Measurements from ENCODE around the gene NUMB. TPM values are rescaled to one million over a fixed set of nuclear protein-coding genes. Genes with fewer than 3 reads are reported as not detected.

The NUMB gene
- total and polyA plus RNA-seq, 2 of the 4 experiments (the other 2 are of a cell fraction), result 45.9 to 114 TPM

DNA sequence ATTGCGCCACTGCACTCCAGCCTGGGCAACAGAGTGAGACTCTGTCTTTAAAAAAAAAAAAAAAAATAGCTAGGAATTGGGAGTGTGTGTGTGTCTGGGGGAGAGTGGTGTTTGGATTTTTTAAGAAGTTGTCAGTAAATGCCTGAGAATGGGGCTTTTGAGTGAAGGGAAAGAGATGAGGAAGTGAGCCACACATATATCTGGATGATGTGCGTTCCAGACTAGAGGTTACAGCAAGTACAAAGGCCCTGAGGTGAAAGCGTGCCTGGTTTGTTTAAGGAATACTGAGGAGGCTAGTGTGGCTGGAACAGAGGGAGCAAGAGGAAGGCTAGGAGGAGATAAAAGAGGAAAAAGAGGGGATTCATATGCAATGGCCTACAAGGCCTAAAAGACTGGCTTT lies 151.1 kb downstream of the NUMB start:
- H2BK15ac ChIP-seq (ENCODE audit: low read depth, low read length), result no peak overlapping the region
- no peak overlapping the region for H2AK9ac ChIP-seq (replicated peaks; ENCODE audit: low read depth, low read length, poor library complexity)
- no peaks in the 10 kb centered on the region for H3K9me3 ChIP-seq (ENCODE audit: control insufficient read depth, insufficient read depth, low read length)
- no peak overlapping the region for H2BK20ac ChIP-seq (ENCODE audit: low read depth, low read length)
- ChIA-PET CTCF (no interaction called here), POLR2A (ENCODE audit: unreplicated experiment) (no interaction called here)
- H2AK5ac ChIP-seq (ENCODE audit: low read depth, low read length), result no peak overlapping the region
- H4K8ac ChIP-seq (ENCODE audit: low read depth in 2 of 2, low read length in 2 of 2), result no peak overlapping the region
- H3K23ac ChIP-seq (ENCODE audit: low read depth, low read length), result no peak overlapping the region
- no peak overlapping the region for H3K14ac ChIP-seq (replicated peaks; ENCODE audit: low read depth, low read length)
- dilution Hi-C loops (cut with HindIII; ENCODE audit: low sequenced_read_pairs, unreplicated experiment) (no loop called here), intact Hi-C loops (cut with micrococcal nuclease) (no loop called here), in situ Hi-C loops (cut with MboI; ENCODE audit: low sequenced_read_pairs) (no loop called here)
- H3K79me1 ChIP-seq (ENCODE audit: low read depth in 1 of 2, low read length in 2 of 2), result peaks cover 25 to 48% of the 10 kb centered on the region in 2 experiments
- TF ChIP-seq, protein P1, sequence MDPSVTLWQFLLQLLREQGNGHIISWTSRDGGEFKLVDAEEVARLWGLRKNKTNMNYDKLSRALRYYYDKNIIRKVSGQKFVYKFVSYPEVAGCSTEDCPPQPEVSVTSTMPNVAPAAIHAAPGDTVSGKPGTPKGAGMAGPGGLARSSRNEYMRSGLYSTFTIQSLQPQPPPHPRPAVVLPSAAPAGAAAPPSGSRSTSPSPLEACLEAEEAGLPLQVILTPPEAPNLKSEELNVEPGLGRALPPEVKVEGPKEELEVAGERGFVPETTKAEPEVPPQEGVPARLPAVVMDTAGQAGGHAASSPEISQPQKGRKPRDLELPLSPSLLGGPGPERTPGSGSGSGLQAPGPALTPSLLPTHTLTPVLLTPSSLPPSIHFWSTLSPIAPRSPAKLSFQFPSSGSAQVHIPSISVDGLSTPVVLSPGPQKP (IDR thresholded peaks at IDR 0.05; ENCODE audit: borderline replicate concordance, low read depth, low read length), result no peak
- TF ChIP-seq MAZ (IDR thresholded peaks at IDR 0.05; ENCODE audit: borderline replicate concordance, low read depth, low read length) (no peak), FOS (IDR thresholded peaks at IDR 0.05; ENCODE audit: low read depth, low read length) (no peak), MXI1 (IDR thresholded peaks at IDR 0.05; ENCODE audit: borderline replicate concordance, low read depth, low read length) (no peak), SMC3 (IDR thresholded peaks at IDR 0.05; ENCODE audit: low read depth, low read length) (no peak), RFX5 (IDR thresholded peaks at IDR 0.05; ENCODE audit: low read depth, low read length) (no peak)
- ATAC-seq (ENCODE audit: low read depth) (no peak), DNase-seq (no peak)
- peaks cover 9% of the 10 kb centered on the region; the same call in 1 of the 2 replicates for H4K20me1 ChIP-seq (ENCODE audit: insufficient read depth, low read length)
- no peak overlapping the region for H3K56ac ChIP-seq (ENCODE audit: extremely low read depth, insufficient read depth, low read length)
- WGBS, 2 experiments (ENCODE audit: extremely low coverage in 2 of 2, insufficient read length in 1 of 2), result 100% methylated on average over 2 of the region's 3 CpGs; no CpG with 5 or more reads in 1 of the 2 experiments
- no peak overlapping the region for H4K91ac ChIP-seq (ENCODE audit: insufficient read depth, low read depth, low read length)
- peaks cover 5% of the 10 kb centered on the region for H3K9me1 ChIP-seq (ENCODE audit: insufficient read depth, low read length)
- H3K36me3 ChIP-seq (ENCODE audit: control insufficient read depth, insufficient read depth, low read length), result no peaks in the 10 kb centered on the region
- H2BK5ac ChIP-seq (ENCODE audit: low read depth, low read length, poor library complexity, severe bottlenecking), result no peak overlapping the region
- BruUV-seq (replicated peaks), result no TSS peak
- H3K9ac ChIP-seq (ENCODE audit: low read depth, low read length), result no peak overlapping the region
- no peaks in the 10 kb centered on the region for H3K27me3 ChIP-seq (ENCODE audit: control insufficient read depth, insufficient read depth, low read length)
- H3K4me2 ChIP-seq (ENCODE audit: low read depth, low read length), result no peak overlapping the region
- no peak overlapping the region for H3K4me3 ChIP-seq (ENCODE audit: insufficient read depth, low read depth, low read length)
- no peak overlapping the region for H3K18ac ChIP-seq (ENCODE audit: low read depth, low read length)
- no peak overlapping the region for H4K5ac ChIP-seq (ENCODE audit: low read depth, low read length)
- H3K27ac ChIP-seq (ENCODE audit: insufficient read depth, low read length), result no peak overlapping the region
- no peak overlapping the region for H2AFZ ChIP-seq (replicated peaks; ENCODE audit: low read length, poor library complexity)
- H2BK120ac ChIP-seq (ENCODE audit: low read depth, low read length), result no peak overlapping the region
- peaks cover 5% of the 10 kb centered on the region; the same call in 1 of the 2 replicates for H3K4me1 ChIP-seq (ENCODE audit: control insufficient read depth, insufficient read depth, low read length)
- no peak overlapping the region for H3K4ac ChIP-seq (ENCODE audit: low read depth, low read length)

Measured in IMR-90 (cell line).